SK-MEL-5 (cell line): Measurements from ENCODE around the gene ENTPD3. TPM values are rescaled to one million over a fixed set of nuclear protein-coding genes. Genes with fewer than 3 reads are reported as not detected.

Experiments used
- DNase-seq: peaks from one replicate; pipeline ENCODE4 v3.0.0-alpha.2; 2016; ENCODE audit warnings: low read depth, low spot score
- in situ Hi-C: cut with HindIII; loops from 2 replicates; pipeline ENCODE4 v1.10.0; 2016; ENCODE audit warnings: low sequenced_read_pairs, high pct_unique_total_duplicates, low pct_unique_long_range_greater_than_20kb
- polyA plus RNA-seq, 2 experiments: library from polyadenylated mRNA; depleted of rRNA; stranded (reverse); fragments of >200 nt; gene quantifications; 2 replicates each; pipeline ENCODE4 v1.2.3, GENCODE V29; 2015
- total RNA-seq: library from RNA; depleted of rRNA; stranded (reverse); fragments of >200 nt; shearing (Covaris generic); gene quantifications from 2 replicates; pipeline ENCODE4 v1.2.3, GENCODE V29; 2014; rRNA removed

ENTPD3 gene, protein sequence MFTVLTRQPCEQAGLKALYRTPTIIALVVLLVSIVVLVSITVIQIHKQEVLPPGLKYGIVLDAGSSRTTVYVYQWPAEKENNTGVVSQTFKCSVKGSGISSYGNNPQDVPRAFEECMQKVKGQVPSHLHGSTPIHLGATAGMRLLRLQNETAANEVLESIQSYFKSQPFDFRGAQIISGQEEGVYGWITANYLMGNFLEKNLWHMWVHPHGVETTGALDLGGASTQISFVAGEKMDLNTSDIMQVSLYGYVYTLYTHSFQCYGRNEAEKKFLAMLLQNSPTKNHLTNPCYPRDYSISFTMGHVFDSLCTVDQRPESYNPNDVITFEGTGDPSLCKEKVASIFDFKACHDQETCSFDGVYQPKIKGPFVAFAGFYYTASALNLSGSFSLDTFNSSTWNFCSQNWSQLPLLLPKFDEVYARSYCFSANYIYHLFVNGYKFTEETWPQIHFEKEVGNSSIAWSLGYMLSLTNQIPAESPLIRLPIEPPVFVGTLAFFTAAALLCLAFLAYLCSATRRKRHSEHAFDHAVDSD
- total RNA-seq, result not detected in 2 replicates
- not detected in 2 replicates for polyA plus RNA-seq (2015; cell fraction: cytosol; rRNA removed)
- polyA plus RNA-seq (2015; cell fraction: nucleus; rRNA removed), result not detected in 2 replicates

GRCh38 chr3:40387001-40387894 is at the start of gene ENTPD3:
Gene ENTPD3 (plus strand): TSS chr3:40387184. CDS start chr3:40388058, 874 bp downstream.
- DNase-seq, result no peak
- in situ Hi-C loops, result no loop called here

DNA sequence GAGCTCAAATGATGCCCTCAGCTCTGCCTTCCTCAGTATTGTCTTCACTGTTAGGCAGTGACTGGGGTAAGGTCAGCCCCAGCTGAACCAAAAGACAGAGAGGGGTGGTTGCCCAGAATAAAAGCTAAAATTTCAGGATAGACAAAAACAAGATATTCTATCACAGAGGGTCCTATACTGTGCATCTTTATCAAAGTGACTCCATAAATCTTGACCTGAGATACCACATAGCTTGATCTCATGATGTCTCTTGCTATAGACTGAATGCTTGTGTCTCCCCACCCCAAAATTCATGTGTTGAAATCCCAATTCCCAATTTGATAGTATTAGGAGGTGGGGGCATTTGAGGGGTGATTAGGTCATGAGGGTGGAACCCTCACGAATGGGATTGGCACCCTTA is 47.1 kb upstream of the ENTPD3 start:
- no peak for DNase-seq
- in situ Hi-C loops, result no loop called here

GRCh38 chr3:40340541-40341170 is 46.3 kb upstream of the ENTPD3 start:
- DNase-seq, result no peak
- in situ Hi-C loops, result no loop called here

GRCh38 chr3:40341671-40342070 is 45.3 kb upstream of the ENTPD3 start:
- no peak for DNase-seq
- in situ Hi-C loops, result no loop called here

GRCh38 chr3:40350529-40350928 is 36.5 kb upstream of the ENTPD3 start:
- in situ Hi-C loops, result no loop called here
- DNase-seq, result no peak

DNA sequence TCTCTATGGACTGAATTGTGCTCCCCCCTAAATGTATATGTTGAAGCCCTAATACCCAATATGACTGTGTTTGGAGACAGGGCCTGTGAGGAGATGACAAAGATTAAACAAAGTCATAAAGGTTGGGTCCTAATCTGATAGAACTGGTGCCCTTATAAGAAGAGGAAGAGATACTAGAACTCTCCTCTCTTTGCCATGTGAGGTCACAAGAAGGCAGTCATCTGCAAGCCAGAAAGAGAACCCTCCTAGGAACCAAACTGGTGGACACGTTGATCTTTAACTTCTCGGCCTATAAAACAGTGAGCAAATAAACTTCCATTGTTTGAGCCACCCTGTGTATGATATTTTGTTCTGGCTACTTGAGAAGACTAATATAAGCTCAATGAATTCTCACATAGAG is 31.6 kb upstream of the ENTPD3 start:
- DNase-seq, result no peak
- in situ Hi-C loops, result no loop called here

GRCh38 chr3:40358454-40358853 is 28.5 kb upstream of the ENTPD3 start:
- DNase-seq, result no peak
- in situ Hi-C loops, result no loop called here

DNA sequence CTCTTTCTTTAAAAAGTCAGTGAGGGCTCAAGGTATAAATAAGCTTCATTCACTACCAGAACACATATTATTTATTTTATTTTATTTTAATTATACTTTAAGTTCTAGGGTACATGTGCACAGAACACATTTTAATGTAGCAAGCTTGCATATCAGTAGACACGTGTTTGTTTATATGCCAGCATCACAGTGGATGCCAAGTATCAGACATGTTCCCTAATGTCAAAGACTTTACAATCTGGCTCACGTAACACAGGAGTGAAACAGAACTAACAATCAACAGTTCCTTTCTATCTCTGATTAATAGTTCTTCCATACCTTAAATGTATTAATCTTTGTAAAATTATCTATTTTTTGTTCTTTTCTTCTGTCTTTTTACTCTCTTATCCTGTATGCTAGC is 23.3 kb upstream of the ENTPD3 start:
- DNase-seq, result no peak
- in situ Hi-C loops, result no loop called here

GRCh38 chr3:40366203-40367162 is 20.5 kb upstream of the ENTPD3 start:
- in situ Hi-C loops, result no loop called here
- no peak for DNase-seq

DNA sequence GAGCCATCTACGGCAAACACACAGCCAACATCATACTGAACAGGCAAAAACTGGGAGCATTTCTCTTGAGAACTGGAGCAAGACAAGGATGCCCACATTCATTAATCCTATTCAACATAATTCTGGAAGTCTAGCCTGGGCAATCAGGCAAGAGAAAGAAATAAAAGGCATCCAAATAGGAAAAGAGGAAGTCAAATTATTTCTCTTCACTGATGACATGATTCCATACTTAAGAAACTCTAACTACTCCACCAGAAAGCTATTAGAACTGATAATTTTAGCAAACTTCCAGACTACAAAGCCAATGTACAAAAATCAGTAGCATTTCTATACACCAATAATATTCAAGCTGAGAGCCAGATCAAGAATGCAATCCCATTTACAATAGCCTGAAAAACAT is 17.3 kb upstream of the ENTPD3 start:
- DNase-seq, result no peak
- in situ Hi-C loops, result no loop called here

GRCh38 chr3:40377822-40378221 is 9.2 kb upstream of the ENTPD3 start:
- in situ Hi-C loops, result no loop called here
- no peak for DNase-seq

DNA sequence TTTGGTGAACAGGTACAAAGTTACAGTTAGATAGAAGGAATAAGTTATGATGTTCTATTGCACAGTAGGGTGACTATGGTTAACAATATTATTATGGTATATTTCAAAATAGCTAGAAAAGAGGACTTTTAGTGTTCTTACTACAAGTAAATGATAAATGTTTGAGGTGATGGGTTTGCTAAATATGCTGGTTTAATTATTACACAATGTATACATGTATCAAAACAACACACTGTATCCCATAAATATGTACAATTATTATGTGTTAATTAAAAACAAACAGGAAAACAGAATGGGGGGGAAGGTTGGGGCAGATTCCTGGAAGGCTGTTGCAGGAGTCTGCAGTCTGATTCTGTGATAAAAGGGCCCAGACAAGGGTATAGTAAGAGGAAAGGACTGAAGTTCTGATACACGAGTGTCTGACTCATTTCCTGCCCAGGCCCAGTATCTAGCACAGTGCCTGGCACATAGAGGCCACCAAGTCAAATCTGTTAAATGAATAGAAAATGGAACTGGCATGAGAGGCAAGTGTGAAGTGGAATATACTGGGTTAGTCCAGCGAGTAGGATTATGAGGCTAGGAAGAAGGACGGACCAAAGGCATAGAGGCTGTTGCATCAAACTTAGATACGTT is 7.2 kb upstream of the ENTPD3 start:
- DNase-seq, result no peak
- in situ Hi-C loops, result no loop called here

DNA sequence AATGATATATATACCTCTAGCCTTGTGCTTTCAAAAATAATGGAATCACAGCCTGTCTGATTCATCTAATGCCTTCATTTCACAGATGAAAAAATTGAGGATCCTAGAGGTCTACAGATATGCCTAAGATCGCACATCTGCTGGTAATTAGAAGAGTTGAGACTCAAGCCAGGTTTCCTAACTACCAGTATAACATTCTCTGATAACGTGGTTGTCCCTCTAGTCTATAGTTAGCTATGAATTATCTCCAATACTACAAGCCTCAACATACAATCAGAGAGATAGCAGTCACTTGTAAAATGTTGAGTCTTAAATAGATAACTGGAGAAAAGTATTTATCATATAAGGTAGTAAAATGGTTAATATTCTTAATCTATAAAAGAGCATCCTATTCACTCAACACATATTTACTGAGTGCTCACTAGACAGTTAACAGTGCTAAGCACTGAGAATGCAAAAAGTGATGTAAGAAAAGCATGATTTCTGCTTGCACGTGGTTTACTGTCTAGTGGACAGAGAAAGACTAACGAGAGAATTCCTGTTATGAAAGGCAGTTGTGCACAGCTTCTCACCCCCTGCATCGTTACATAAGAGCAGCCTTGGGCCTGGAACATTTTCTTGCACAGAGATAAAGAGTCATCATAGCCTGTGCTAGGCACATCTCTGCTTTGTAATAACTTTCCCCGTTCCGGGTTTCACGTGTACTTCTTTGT is 4.9 kb upstream of the ENTPD3 start:
- in situ Hi-C loops, result no loop called here
- no peak for DNase-seq

DNA sequence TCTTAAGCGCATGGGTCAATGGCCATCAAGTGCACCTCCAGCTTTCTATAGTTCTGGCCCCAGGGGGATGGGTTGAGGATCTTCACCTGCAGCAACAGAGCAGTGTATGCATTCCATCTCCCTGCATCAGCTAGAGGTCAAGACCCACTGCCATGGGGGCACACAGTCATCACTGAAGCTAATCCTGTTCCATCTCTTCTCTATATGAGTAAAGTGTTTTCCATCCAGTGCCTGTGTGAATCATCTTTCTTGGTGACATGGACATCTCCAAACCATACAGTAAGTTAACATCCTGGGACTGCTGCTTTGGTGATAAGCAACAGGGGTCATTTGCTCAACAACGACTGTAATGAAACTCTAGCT is 4.4 kb upstream of the ENTPD3 start:
- in situ Hi-C loops, result no loop called here
- no peak for DNase-seq

DNA sequence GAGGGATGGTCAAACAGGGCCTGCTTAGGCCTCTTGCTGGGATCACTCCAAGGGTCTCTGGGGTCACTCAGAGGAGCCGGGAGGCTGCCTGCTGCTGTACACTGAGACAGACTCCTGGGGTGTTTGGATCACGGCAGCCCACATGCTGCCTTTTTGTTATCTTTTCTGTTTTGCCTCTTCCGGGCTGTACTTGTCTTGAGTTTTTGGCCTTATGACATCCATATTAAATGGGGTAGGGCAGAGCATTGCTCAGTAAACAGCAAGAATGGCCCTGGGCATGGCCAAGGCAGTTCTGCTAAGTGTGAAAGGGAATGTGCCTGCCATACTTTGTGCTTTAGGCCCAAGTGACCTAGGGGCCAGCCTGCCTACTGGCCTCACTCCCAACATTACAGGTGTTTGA is 771 bp upstream of the ENTPD3 start:
- in situ Hi-C loops, result no loop called here
- no peak for DNase-seq

GRCh38 chr3:40387895-40388254 is 891 bp downstream of the ENTPD3 start:
- in situ Hi-C loops, result no loop called here
- no peak for DNase-seq
